Thoracic aorta (tissue), 2 donors: ENCODE data around the gene RTBDN. TPM values are rescaled to one million over a fixed set of nuclear protein-coding genes. Genes with fewer than 3 reads are reported as not detected.

Source experiments
- ATAC-seq: fragments of 150-250 bp; one replicate; pipeline ENCODE4 v1.8.0; 2017; ENCODE audit warnings: low read depth; ENCODE audit not compliant: insufficient number of reproducible peaks, low FRiP score
- DNase-seq: peaks from one replicate; pipeline ENCODE4 v3.0.0-alpha.2; 2020; ENCODE audit warnings: low spot score
- H3K27ac ChIP-seq, 2 donors: fragments of 200-600 bp; sonication (generic); 1 replicate in 1 of 2; 2 replicates in 1 of 2; pipeline ENCODE4 v1.5.1; 2016; ENCODE audit warnings: mild to moderate bottlenecking in 2 of 2, moderate library complexity in 2 of 2
- H3K27me3 ChIP-seq: fragments of 200-600 bp; sonication (generic); replicated peaks from 2 replicates; pipeline ENCODE4 v1.6.0; 2016; ENCODE audit warnings: mild to moderate bottlenecking; ENCODE audit not compliant: insufficient read depth
- H3K36me3 ChIP-seq: fragments of 200-600 bp; sonication (generic); one replicate; pipeline ENCODE4 v1.5.1; 2016
- H3K4me1 ChIP-seq, 2 donors: fragments of 200-600 bp; sonication (generic); 1 replicate in 1 of 2; 2 replicates in 1 of 2; pipeline versions ENCODE4 v1.5.1 to v1.6.0; 2016; ENCODE audit warnings: low read depth in 2 of 2, mild to moderate bottlenecking in 1 of 2; ENCODE audit not compliant: control insufficient read depth in 1 of 2
- H3K4me3 ChIP-seq: fragments of 200-600 bp; sonication (generic); 2 replicates; pipeline ENCODE4 v1.5.1; 2016; ENCODE audit warnings: mild to moderate bottlenecking
- H3K9me3 ChIP-seq: fragments of 200-600 bp; sonication (generic); 2 replicates; pipeline ENCODE4 v1.5.1; 2016
- total RNA-seq, 2 donors: library from RNA; depleted of rRNA; stranded (reverse); fragments of >200 nt; gene quantifications; one replicate each; pipeline versions ENCODE4 v1.1.0 to v1.2.3, GENCODE V29; 2016
- TF ChIP-seq, protein P1 (sequence below): fragments of 200-600 bp; sonication (generic); IDR thresholded peaks from one replicate; pipeline ENCODE4 v1.5.1; 2019; ENCODE audit warnings: antibody characterized with exemption

Gene RTBDN
- total RNA-seq, 2 donors from 2014 or later: not detected

DNA sequence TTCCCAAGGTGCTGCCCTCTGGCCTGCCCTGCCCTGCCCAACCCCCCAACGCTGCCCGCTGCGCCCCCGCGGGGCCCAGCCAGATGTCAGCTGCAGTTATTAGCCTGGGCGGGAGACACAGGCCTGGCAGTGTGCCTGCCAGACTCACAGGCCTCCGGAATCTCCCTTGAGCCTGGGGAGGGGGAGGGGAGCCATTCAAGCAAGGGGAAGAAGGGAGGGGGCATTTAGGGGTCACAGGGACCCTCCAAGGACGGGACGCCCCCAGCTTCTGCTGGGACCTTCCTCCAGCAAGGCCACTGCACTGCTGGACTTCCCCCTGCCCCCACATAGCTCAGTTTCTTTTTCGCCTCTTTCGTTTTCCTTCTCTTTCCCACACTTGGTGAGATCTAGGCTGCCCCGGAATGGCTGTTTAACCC lies 45.7 kb downstream of the RTBDN start:
- Histone ChIP-seq H3K36me3 (no peaks in the 10 kb centered on the region), H3K4me3 (peak overlapping the region; percentile 91), H3K27ac (peak overlapping the region; percentile 99 to 100), H3K27me3 (no peaks in the 10 kb centered on the region), H3K4me1 (peaks cover 44 to 57% of the 10 kb centered on the region in 2 donors), H3K9me3 (no peaks in the 10 kb centered on the region)
- no peak for ATAC-seq
- TF ChIP-seq, protein P1, sequence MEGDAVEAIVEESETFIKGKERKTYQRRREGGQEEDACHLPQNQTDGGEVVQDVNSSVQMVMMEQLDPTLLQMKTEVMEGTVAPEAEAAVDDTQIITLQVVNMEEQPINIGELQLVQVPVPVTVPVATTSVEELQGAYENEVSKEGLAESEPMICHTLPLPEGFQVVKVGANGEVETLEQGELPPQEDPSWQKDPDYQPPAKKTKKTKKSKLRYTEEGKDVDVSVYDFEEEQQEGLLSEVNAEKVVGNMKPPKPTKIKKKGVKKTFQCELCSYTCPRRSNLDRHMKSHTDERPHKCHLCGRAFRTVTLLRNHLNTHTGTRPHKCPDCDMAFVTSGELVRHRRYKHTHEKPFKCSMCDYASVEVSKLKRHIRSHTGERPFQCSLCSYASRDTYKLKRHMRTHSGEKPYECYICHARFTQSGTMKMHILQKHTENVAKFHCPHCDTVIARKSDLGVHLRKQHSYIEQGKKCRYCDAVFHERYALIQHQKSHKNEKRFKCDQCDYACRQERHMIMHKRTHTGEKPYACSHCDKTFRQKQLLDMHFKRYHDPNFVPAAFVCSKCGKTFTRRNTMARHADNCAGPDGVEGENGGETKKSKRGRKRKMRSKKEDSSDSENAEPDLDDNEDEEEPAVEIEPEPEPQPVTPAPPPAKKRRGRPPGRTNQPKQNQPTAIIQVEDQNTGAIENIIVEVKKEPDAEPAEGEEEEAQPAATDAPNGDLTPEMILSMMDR: no peak
- DNase-seq: no peak

DNA sequence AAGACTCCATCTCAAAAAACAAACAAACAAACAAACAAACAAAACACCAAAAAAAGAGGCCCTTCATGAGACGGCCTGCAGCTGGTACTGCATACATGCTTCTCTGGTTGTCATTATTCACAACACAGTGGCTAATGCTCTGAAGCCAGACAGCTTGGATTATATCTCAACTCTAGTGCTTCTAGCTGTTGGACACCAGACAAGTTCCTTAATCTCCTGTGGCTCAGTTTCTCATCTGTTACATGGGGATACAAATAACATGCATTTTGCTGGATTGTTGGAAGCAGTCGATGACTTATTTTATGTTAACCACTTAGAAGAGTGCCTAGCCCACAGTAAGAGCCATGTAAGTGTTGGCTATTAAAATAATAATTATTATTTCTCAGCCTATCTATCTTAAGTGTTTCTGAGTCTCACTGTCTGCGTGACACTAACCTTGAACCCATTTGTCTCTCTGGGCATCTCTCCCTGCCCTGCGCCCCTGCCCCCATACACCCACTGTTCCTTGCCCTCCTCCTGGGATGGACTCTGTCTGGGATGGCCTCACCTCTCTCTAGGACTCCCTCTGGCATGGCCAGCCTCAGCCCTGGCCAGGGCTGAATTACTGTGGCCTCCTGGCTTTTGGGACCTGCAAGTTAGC lies 46.2 kb downstream of the RTBDN start:
- TF ChIP-seq, protein P1: no peak
- Histone ChIP-seq H3K36me3 (no peaks in the 10 kb centered on the region), H3K27me3 (no peaks in the 10 kb centered on the region), H3K4me3 (peak overlapping the region; percentile 91), H3K27ac (peak overlapping the region; percentile 99 to 100), H3K9me3 (no peaks in the 10 kb centered on the region), H3K4me1 (peaks cover 49 to 62% of the 10 kb centered on the region in 2 donors)
- DNase-seq: no peak
- ATAC-seq: no peak

DNA sequence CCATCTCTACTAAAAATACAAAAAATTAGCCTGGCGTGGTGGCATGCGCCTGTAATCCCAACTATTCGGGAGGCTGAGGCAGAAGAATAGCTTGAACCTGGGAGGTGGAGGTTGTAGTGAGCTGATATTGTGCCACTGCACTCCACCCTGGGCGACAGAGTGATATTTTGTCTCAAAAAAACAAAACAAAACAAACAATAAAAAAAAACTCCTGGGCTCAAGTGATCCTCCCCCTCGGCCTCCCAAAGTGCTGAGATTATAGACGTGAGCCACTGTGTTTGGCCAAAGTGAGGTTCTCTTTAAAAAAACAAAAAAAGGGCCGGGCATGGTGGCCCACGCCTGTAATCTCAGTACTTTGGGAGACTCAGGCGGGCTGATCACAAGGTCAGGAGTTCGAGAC lies 46.9 kb downstream of the RTBDN start:
- ATAC-seq: no peak
- no peaks in the 10 kb centered on the region for H3K27me3 ChIP-seq

DNA sequence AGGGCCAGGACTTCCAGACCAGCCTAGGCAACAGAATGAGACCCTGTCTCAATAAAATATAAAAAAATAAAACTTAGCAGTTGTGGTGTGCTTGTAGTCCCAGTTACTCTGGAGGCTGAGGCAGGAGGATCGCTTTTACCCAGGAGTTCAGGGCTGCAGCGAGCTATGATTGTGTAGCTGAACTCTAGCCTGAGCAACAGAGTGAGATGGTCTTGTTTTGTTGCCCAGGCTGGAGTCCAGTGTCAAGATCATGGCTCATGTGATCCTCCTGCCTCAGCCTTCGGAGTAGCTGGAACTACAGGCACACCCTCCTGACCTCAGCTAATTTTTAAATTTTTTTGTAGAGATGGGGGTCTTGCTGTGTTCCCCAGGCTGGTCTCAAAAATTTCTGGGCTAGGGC lies 47.4 kb downstream of the RTBDN start:
- H3K36me3 ChIP-seq: no peaks in the 10 kb centered on the region
- no peaks in the 10 kb centered on the region for H3K9me3 ChIP-seq
- peak overlapping the region; percentile 99 to 100 for H3K27ac ChIP-seq
- DNase-seq (no peak), ATAC-seq (no peak)
- TF ChIP-seq, protein P1: no peak
- H3K4me1 ChIP-seq: peaks cover 53 to 71% of the 10 kb centered on the region in 2 donors
- no peaks in the 10 kb centered on the region for H3K27me3 ChIP-seq
- H3K4me3 ChIP-seq: no peak overlapping the region

More for the DNA sequence above, 46.9 kb downstream of the RTBDN start:
- no peak for DNase-seq
- H3K4me1 ChIP-seq: peaks cover 53 to 68% of the 10 kb centered on the region in 2 donors
- H3K27ac ChIP-seq: peak overlapping the region; percentile 99 to 100
- no peak overlapping the region for H3K4me3 ChIP-seq
- TF ChIP-seq, protein P1: no peak
- H3K9me3 ChIP-seq: no peaks in the 10 kb centered on the region
- no peaks in the 10 kb centered on the region for H3K36me3 ChIP-seq

DNA sequence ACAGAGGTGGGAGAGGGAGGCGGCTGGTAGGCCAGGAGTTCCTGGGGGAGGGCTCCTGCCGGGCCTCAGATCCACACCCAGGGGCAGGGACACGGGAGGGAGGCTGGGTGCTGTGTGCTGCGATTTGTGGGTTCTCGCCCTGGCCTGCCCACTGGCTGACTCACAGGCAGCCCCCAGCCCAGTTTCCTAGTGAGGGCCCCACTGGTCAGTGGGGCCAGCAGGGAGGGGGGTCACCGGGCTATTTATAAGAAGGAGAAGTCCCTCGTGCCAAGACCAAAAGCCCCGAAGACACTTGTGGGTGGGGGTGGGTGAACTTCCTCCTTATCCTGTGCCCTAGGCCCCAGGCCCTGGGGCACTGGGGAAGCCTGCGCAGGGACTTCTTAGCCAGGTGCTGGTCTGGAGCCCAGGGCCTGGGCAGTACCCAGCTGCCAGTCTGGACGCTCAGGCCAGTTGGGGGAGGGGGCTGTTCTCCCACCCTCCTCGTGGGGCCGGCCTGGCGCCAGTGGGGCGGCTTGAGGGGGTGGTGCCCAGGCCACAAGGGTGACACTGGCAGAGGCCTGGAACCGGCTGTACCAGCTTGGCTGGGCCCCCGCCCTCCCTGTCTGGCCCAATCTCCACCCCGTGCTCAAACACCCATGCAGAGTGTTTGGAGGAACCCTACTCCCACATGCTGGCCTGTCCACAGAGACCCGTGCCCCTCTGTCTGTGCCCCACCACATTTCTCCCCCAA lies 48.1 kb downstream of the RTBDN start:
- Histone ChIP-seq H3K36me3 (no peaks in the 10 kb centered on the region), H3K27me3 (no peaks in the 10 kb centered on the region), H3K27ac (peak overlapping the region; percentile 99 to 100), H3K4me1 (peaks cover 53 to 74% of the 10 kb centered on the region in 2 donors), H3K4me3 (peak overlapping the region; percentile 11), H3K9me3 (no peaks in the 10 kb centered on the region)
- TF ChIP-seq, protein P1: no peak
- no peak for ATAC-seq
- no peak for DNase-seq
